ENCODE data around the gene SUGCT. TPM values are rescaled to one million over a fixed set of nuclear protein-coding genes. Genes with fewer than 3 reads are reported as not detected.

SUGCT gene
- total RNA-seq, 1 experiment from 2014 or later, result 4.6 TPM

GRCh38 chr7:40798613-40799012 is 663.8 kb downstream of the SUGCT start (continued):
- TF ChIP-seq, protein P1, sequence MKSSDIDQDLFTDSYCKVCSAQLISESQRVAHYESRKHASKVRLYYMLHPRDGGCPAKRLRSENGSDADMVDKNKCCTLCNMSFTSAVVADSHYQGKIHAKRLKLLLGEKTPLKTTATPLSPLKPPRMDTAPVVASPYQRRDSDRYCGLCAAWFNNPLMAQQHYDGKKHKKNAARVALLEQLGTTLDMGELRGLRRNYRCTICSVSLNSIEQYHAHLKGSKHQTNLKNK (CRISPR knock-in tag; IDR thresholded peaks at IDR 0.05), result no peak
- TF ChIP-seq GRHL2 (CRISPR knock-in tag; IDR thresholded peaks at IDR 0.05; ENCODE audit: insufficient replicate concordance, severe bottlenecking), result no peak
- TF ChIP-seq ZNF219 (CRISPR knock-in tag; IDR thresholded peaks at IDR 0.05; ENCODE audit: borderline replicate concordance), result no peak
- no peak for TF ChIP-seq FOXK1 (CRISPR knock-in tag; IDR thresholded peaks at IDR 0.05)

GRCh38 chr7:40799493-40800403 is 664.9 kb downstream of the SUGCT start:
- ChIA-PET POLR2A (no interaction called here), CTCF (no interaction called here)
- Mint-ChIP-seq H3K4me3 (no peak overlapping the region), H3K27ac (no peak overlapping the region), H3K27me3 (ENCODE audit: low read depth) (no peaks in the 10 kb centered on the region), H3K9me3 (no peaks in the 10 kb centered on the region), H3K4me1 (0 out of 2 replicates have a peak, but pooled peaks cover 5% of the 10 kb centered on the region), H3K36me3 (no peaks in the 10 kb centered on the region)
- ATAC-seq, result peak; percentile 52
- no peak for DNase-seq (ENCODE audit: low spot score)
- no peak for TF ChIP-seq CDX4 (CRISPR knock-in tag; IDR thresholded peaks at IDR 0.05; ENCODE audit: borderline replicate concordance)
- TF ChIP-seq, protein P2, sequence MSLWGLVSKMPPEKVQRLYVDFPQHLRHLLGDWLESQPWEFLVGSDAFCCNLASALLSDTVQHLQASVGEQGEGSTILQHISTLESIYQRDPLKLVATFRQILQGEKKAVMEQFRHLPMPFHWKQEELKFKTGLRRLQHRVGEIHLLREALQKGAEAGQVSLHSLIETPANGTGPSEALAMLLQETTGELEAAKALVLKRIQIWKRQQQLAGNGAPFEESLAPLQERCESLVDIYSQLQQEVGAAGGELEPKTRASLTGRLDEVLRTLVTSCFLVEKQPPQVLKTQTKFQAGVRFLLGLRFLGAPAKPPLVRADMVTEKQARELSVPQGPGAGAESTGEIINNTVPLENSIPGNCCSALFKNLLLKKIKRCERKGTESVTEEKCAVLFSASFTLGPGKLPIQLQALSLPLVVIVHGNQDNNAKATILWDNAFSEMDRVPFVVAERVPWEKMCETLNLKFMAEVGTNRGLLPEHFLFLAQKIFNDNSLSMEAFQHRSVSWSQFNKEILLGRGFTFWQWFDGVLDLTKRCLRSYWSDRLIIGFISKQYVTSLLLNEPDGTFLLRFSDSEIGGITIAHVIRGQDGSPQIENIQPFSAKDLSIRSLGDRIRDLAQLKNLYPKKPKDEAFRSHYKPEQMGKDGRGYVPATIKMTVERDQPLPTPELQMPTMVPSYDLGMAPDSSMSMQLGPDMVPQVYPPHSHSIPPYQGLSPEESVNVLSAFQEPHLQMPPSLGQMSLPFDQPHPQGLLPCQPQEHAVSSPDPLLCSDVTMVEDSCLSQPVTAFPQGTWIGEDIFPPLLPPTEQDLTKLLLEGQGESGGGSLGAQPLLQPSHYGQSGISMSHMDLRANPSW (CRISPR knock-in tag; conservative IDR thresholded peaks at IDR 0.05; ENCODE audit: low read depth), result no peak
- TF ChIP-seq, protein P3, sequence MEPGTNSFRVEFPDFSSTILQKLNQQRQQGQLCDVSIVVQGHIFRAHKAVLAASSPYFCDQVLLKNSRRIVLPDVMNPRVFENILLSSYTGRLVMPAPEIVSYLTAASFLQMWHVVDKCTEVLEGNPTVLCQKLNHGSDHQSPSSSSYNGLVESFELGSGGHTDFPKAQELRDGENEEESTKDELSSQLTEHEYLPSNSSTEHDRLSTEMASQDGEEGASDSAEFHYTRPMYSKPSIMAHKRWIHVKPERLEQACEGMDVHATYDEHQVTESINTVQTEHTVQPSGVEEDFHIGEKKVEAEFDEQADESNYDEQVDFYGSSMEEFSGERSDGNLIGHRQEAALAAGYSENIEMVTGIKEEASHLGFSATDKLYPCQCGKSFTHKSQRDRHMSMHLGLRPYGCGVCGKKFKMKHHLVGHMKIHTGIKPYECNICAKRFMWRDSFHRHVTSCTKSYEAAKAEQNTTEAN (CRISPR knock-in tag; IDR thresholded peaks at IDR 0.05), result no peak
- TF ChIP-seq TEAD1 (CRISPR knock-in tag; IDR thresholded peaks at IDR 0.05), result no peak
- TF ChIP-seq, protein P4, sequence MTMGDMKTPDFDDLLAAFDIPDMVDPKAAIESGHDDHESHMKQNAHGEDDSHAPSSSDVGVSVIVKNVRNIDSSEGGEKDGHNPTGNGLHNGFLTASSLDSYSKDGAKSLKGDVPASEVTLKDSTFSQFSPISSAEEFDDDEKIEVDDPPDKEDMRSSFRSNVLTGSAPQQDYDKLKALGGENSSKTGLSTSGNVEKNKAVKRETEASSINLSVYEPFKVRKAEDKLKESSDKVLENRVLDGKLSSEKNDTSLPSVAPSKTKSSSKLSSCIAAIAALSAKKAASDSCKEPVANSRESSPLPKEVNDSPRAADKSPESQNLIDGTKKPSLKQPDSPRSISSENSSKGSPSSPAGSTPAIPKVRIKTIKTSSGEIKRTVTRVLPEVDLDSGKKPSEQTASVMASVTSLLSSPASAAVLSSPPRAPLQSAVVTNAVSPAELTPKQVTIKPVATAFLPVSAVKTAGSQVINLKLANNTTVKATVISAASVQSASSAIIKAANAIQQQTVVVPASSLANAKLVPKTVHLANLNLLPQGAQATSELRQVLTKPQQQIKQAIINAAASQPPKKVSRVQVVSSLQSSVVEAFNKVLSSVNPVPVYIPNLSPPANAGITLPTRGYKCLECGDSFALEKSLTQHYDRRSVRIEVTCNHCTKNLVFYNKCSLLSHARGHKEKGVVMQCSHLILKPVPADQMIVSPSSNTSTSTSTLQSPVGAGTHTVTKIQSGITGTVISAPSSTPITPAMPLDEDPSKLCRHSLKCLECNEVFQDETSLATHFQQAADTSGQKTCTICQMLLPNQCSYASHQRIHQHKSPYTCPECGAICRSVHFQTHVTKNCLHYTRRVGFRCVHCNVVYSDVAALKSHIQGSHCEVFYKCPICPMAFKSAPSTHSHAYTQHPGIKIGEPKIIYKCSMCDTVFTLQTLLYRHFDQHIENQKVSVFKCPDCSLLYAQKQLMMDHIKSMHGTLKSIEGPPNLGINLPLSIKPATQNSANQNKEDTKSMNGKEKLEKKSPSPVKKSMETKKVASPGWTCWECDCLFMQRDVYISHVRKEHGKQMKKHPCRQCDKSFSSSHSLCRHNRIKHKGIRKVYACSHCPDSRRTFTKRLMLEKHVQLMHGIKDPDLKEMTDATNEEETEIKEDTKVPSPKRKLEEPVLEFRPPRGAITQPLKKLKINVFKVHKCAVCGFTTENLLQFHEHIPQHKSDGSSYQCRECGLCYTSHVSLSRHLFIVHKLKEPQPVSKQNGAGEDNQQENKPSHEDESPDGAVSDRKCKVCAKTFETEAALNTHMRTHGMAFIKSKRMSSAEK (CRISPR knock-in tag; IDR thresholded peaks at IDR 0.05; ENCODE audit: borderline replicate concordance), result no peak
- TF ChIP-seq MAX (CRISPR knock-in tag; IDR thresholded peaks at IDR 0.05), result no peak
- TF ChIP-seq E2F1 (CRISPR knock-in tag; IDR thresholded peaks at IDR 0.05), result no peak
- TF ChIP-seq, protein P5, sequence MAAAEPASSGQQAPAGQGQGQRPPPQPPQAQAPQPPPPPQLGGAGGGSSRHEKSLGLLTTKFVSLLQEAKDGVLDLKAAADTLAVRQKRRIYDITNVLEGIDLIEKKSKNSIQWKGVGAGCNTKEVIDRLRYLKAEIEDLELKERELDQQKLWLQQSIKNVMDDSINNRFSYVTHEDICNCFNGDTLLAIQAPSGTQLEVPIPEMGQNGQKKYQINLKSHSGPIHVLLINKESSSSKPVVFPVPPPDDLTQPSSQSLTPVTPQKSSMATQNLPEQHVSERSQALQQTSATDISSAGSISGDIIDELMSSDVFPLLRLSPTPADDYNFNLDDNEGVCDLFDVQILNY (CRISPR knock-in tag; IDR thresholded peaks at IDR 0.05), result no peak
- TF ChIP-seq NR2C2 (CRISPR knock-in tag; IDR thresholded peaks at IDR 0.05), result no peak
